GM19023 (cell line): ENCODE data around the gene ELF4.

Experiments
- ATAC-seq: cut with Tn5 transposase; IDR thresholded peaks from one replicate; pipeline ENCODE4 v1.9.1; 2021; ENCODE audit warnings: mild to moderate bottlenecking, moderate library complexity; ENCODE audit not compliant: unreplicated experiment

The ELF4 gene

GRCh38 chrX:130085551-130086446, 24.5 kb downstream of the ELF4 start:
- no peak for ATAC-seq

GRCh38 chrX:130084631-130085237, 25.6 kb downstream of the ELF4 start:
- peak; percentile 40 for ATAC-seq

GRCh38 chrX:130083656-130084382, 26.5 kb downstream of the ELF4 start:
- peak; percentile 35 for ATAC-seq

GRCh38 chrX:130083107-130083490, 27.2 kb downstream of the ELF4 start:
- ATAC-seq: no peak

GRCh38 chrX:130082244-130083106, 27.8 kb downstream of the ELF4 start:
- peak; percentile 58 for ATAC-seq

GRCh38 chrX:130081421-130082045, 28.8 kb downstream of the ELF4 start:
- no peak for ATAC-seq

GRCh38 chrX:130080791-130081367, 29.4 kb downstream of the ELF4 start:
- no peak for ATAC-seq

- no peak for ATAC-seq
These were observed 30.4 kb downstream of the ELF4 start for GRCh38 chrX:130079824-130080406.

- no peak for ATAC-seq
These were observed 34.5 kb downstream of the ELF4 start for GRCh38 chrX:130075777-130076176.

- ATAC-seq: no peak
These were observed 38.0 kb downstream of the ELF4 start for GRCh38 chrX:130072345-130072740.

GRCh38 chrX:130071611-130072344, 38.5 kb downstream of the ELF4 start:
- no peak for ATAC-seq

- no peak for ATAC-seq
These were observed 43.2 kb downstream of the ELF4 start for GRCh38 chrX:130066975-130067615.

GRCh38 chrX:130060122-130061069, 49.9 kb downstream of the ELF4 start:
- ATAC-seq: peak; percentile 87

GRCh38 chrX:130058652-130059051, 51.6 kb downstream of the ELF4 start:
- ATAC-seq: no peak

GRCh38 chrX:130057209-130057608, 53.1 kb downstream of the ELF4 start:
- ATAC-seq: no peak

GRCh38 chrX:130055899-130056298, 54.4 kb downstream of the ELF4 start:
- no peak for ATAC-seq

GRCh38 chrX:130055103-130055502, 55.2 kb downstream of the ELF4 start:
- ATAC-seq: no peak
